OCI-LY7 (cell line): ENCODE data around the gene SRP54.

Experiments used
- CTCF ChIP-seq: fragments of 200-600 bp; sonication (generic); conservative IDR thresholded peaks from 2 replicates; pipeline ENCODE4 v1.5.1; 2014; ENCODE audit warnings: mild to moderate bottlenecking, antibody characterized with exemption, low read length, moderate library complexity, mixed read lengths
- EZH2phosphoT487 ChIP-seq: fragments of 200-600 bp; sonication (generic); IDR thresholded peaks from 2 replicates; pipeline ENCODE4 v1.6.1; 2018; ENCODE audit warnings: low read depth, borderline replicate concordance, mild to moderate bottlenecking, mixed run types, antibody characterized with exemption, low read length, moderate library complexity, mixed read lengths

- TF ChIP-seq CTCF (no peak), EZH2phosphoT487 (no peak)
These were observed 60.3 kb downstream of the SRP54 start for GRCh38 chr14:35043046-35043445.
